ENCODE results near the gene ZNF511. TPM values are rescaled to one million over a fixed set of nuclear protein-coding genes. Genes with fewer than 3 reads are reported as not detected.

The ZNF511 gene
- total and polyA plus RNA-seq, 3 donors from 2014 or later: 39.6 to 50.5 (median 46.5) TPM

DNA sequence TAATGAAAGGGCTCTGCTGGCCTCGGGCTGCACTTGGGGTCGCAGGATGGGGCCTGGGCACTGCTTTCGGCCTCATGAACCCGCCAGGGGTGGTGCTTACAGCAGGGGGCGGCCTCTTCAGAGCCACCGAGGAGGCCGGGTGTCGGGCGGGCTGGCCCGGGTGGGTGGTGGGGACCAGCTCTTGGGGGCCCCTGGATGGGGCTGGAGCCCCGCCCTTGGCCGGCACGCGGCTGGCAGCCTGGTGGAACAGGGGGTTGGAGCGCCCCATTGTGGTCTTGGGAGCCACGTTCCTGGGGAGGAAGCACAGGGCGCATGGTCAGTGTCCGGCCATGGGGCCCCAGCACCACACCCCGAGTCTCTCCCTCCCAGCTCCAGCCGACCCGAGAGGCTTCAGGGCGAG is 40.9 kb upstream of the ZNF511 start:
- Histone ChIP-seq H3K27me3 (no peaks in the 10 kb centered on the region), H3K4me3 (no peak overlapping the region), H3K27ac (no peak overlapping the region), H3K9me3 (no peaks in the 10 kb centered on the region), H3K4me1 (no peaks in the 10 kb centered on the region), H3K36me3 (ENCODE audit: low read depth, missing control alignments) (no peaks in the 10 kb centered on the region)
- intact Hi-C loops (cut with DNase I; ENCODE audit: low total_unique reads): no loop called here
- DNase-seq: no peak
- no peak for TF ChIP-seq CTCF (IDR thresholded peaks at IDR 0.05)
- no peak for TF ChIP-seq POLR2A (IDR thresholded peaks at IDR 0.05)
- WGBS, 2 donors: 91 to 96% methylated on average over 12 to 22 of the region's 22 CpGs

GRCh38 chr10:133268532-133268931 is 40.2 kb upstream of the ZNF511 start:
- Histone ChIP-seq H3K36me3 (ENCODE audit: low read depth, missing control alignments) (no peaks in the 10 kb centered on the region), H3K4me1 (no peaks in the 10 kb centered on the region), H3K27ac (no peak overlapping the region), H3K27me3 (no peaks in the 10 kb centered on the region), H3K9me3 (no peaks in the 10 kb centered on the region), H3K4me3 (no peak overlapping the region)
- no peak for DNase-seq
- TF ChIP-seq POLR2A (IDR thresholded peaks at IDR 0.05) (no peak), CTCF (IDR thresholded peaks at IDR 0.05) (no peak)
- whole genome bisulfite sequencing, 2 donors: 96% methylated on average over 12 to 22 of the region's 22 CpGs
- intact Hi-C loops (cut with DNase I; ENCODE audit: low total_unique reads): no loop called here

GRCh38 chr10:133269367-133269766 is 39.3 kb upstream of the ZNF511 start:
- Histone ChIP-seq H3K4me3 (no peak overlapping the region), H3K4me1 (no peaks in the 10 kb centered on the region), H3K9me3 (no peaks in the 10 kb centered on the region), H3K27me3 (no peaks in the 10 kb centered on the region), H3K36me3 (ENCODE audit: low read depth, missing control alignments) (no peaks in the 10 kb centered on the region), H3K27ac (no peak overlapping the region)
- intact Hi-C loops (cut with DNase I; ENCODE audit: low total_unique reads): no loop called here
- DNase-seq: no peak
- WGBS, 2 donors: 96% methylated on average over 16 of the region's 26 CpGs; no CpG with 5 or more reads in 1 of the 2 donors
- no peak for TF ChIP-seq POLR2A (IDR thresholded peaks at IDR 0.05)
- no peak for TF ChIP-seq CTCF (IDR thresholded peaks at IDR 0.05)

- WGBS, 2 donors: 88 to 90% methylated on average over 18 to 20 of the region's 20 CpGs
- TF ChIP-seq POLR2A (IDR thresholded peaks at IDR 0.05) (no peak), CTCF (IDR thresholded peaks at IDR 0.05) (no peak)
- Histone ChIP-seq H3K36me3 (ENCODE audit: low read depth, missing control alignments) (no peaks in the 10 kb centered on the region), H3K4me3 (no peak overlapping the region), H3K9me3 (no peaks in the 10 kb centered on the region), H3K4me1 (no peaks in the 10 kb centered on the region), H3K27me3 (no peaks in the 10 kb centered on the region), H3K27ac (no peak overlapping the region)
- no peak for DNase-seq
- intact Hi-C loops (cut with DNase I; ENCODE audit: low total_unique reads): no loop called here
Measured at GRCh38 chr10:133270204-133270603, 38.5 kb upstream of the ZNF511 start.

DNA sequence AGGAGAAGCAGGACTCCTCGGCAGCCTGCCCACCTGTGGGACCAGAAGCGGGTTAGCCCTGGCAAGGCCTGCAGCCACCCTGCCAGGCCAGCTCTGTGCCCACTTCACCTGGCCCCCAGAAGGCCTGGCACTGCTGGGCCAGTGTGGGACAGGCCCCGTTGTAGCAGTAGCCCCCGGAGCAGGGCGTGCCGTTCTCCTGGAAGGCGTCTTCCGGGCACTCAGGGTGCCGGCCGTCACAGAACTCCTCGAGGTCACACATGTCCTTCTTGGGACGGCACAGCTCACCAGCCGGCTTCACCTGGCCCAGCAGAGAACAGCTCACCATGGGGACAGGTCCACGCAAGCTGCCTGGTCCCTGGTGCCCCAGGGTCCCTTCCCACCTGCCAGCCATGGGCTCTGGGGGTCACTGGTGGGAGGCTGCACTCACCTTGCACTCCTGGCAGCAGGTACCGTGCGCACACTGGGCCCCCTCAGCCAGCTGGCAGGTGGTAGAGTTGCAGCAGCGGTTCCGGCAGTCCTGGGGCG is 37.9 kb upstream of the ZNF511 start:
- Histone ChIP-seq H3K4me1 (no peaks in the 10 kb centered on the region), H3K36me3 (ENCODE audit: low read depth, missing control alignments) (no peaks in the 10 kb centered on the region), H3K27ac (no peak overlapping the region), H3K9me3 (no peaks in the 10 kb centered on the region), H3K4me3 (no peak overlapping the region), H3K27me3 (no peaks in the 10 kb centered on the region)
- no peak for DNase-seq
- 91 to 97% methylated on average over 9 to 17 of the region's 19 CpGs for WGBS, 2 donors
- TF ChIP-seq POLR2A (IDR thresholded peaks at IDR 0.05) (no peak), CTCF (IDR thresholded peaks at IDR 0.05) (no peak)
- intact Hi-C loops (cut with DNase I; ENCODE audit: low total_unique reads): no loop called here
